Upper lobe of left lung (tissue), 6 donors: ENCODE results near the gene PAIP2. TPM values are rescaled to one million over a fixed set of nuclear protein-coding genes. Genes with fewer than 3 reads are reported as not detected.
A peak's percentile ranks its signal among the peaks of the same experiment; 100 is the strongest.

Experiments
- ATAC-seq, 2 donors: fragments of 200-7000 bp; cut with Tn5 transposase; one replicate each; pipeline ENCODE4 v1.9.1; 2022; ENCODE audit warnings: mild to moderate bottlenecking in 2 of 2, moderate library complexity in 2 of 2; ENCODE audit not compliant: low FRiP score in 2 of 2
- DNase-seq, 2 donors: peaks; one replicate each; pipeline ENCODE4 v3.0.0-alpha.2; 2019 to 2020
- H3K27ac ChIP-seq, 4 donors: fragments of 200-600 bp; sonication (generic); one replicate each; pipeline ENCODE4 v1.5.1; 2016 to 2019
- H3K27me3 ChIP-seq, 4 donors: fragments of 200-600 bp; sonication (generic); one replicate each; pipeline ENCODE4 v1.5.1; 2017 to 2019
- H3K36me3 ChIP-seq, 4 donors: fragments of 200-600 bp; sonication (generic); one replicate each; pipeline ENCODE4 v1.5.1; 2016 to 2019
- H3K4me1 ChIP-seq, 4 donors: fragments of 200-600 bp; sonication (generic); one replicate each; pipeline ENCODE4 v1.5.1; 2018 to 2019
- H3K4me3 ChIP-seq, 4 donors: fragments of 200-600 bp; sonication (generic); one replicate each; pipeline ENCODE4 v1.5.1; 2017 to 2019; ENCODE audit warnings: mild to moderate bottlenecking in 2 of 4, moderate library complexity in 1 of 4
- H3K9me3 ChIP-seq, 4 donors: fragments of 200-600 bp; sonication (generic); one replicate each; pipeline ENCODE4 v1.5.1; 2018 to 2019
- EP300 ChIP-seq, 4 donors: sonication (generic); formaldehyde crosslinking; IDR thresholded peaks; one replicate each; pipeline ENCODE4 v1.5.1; 2017; ENCODE audit warnings: antibody characterized with exemption in 4 of 4, control low read depth in 2 of 4
- POLR2A ChIP-seq, 4 donors: fragments of 450-650 bp; IDR thresholded peaks; one replicate each; pipeline ENCODE4 v1.5.1; 2016 to 2017; ENCODE audit warnings: antibody characterized with exemption in 4 of 4, mild to moderate bottlenecking in 2 of 4
- POLR2AphosphoS5 ChIP-seq, 2 donors: sonication (generic); formaldehyde crosslinking; IDR thresholded peaks; one replicate each; pipeline ENCODE4 v1.5.1; 2017; ENCODE audit warnings: antibody characterized with exemption in 2 of 2
- WGBS, 2 donors: methylation state at CpG; one replicate each; pipeline ENCODE4 v1.1.5; 2017 to 2018; 5-methylcytosine and 5-hydroxymethylcytosine counted together
- total RNA-seq, 6 donors: library from RNA; depleted of rRNA in 4 of 6; stranded (reverse); fragments of >200 nt in 4 of 6; gene quantifications; one replicate each; pipeline versions ENCODE4 v1.1.0 to v1.2.1, GENCODE V29; 2016 to 2021
- TF ChIP-seq, protein P1 (sequence below), 6 experiments: fragments of 450-650 bp in 4 of 6; fragments of 200-600 bp in 2 of 6; sonication (generic) in 2 of 6; IDR thresholded peaks; one replicate each; pipeline ENCODE4 v1.5.1; 2016 to 2019; ENCODE audit warnings: antibody characterized with exemption in 6 of 6
- donor health status: DM: no; HTN: no; CAD: no; lungs with moderate emphysema.
- donor health status: DM: no; HTN: yes; CAD: no; lungs with severe emphysema.

Gene PAIP2
- total RNA-seq, 6 donors from 2014 or later, result 36.7 to 103 (median 67.8) TPM

DNA sequence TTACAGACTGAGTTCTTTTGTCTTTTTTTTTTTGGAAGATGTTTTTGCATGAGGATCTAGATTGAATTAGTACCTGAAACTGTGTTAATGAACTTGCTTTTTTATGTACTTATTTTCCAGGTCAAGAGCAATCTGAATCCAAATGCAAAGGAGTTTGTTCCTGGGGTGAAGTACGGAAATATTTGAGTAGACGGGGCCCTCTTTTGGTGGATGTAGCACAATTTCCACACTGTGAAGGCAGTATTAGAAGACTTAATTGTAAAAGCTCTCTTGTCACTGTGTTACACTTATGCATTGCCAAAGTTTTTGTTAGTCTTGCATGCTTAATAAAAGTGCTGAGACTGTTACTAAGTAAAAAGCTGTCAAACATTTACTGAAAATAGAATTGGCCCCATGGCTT is 27.0 kb downstream of the PAIP2 start:
- ATAC-seq (no peak), DNase-seq (no peak)
- peaks cover 27 to 99% (median 62%) of the 10 kb centered on the region in 4 donors for H3K36me3 ChIP-seq
- H3K27ac ChIP-seq, result no peak overlapping the region
- H3K9me3 ChIP-seq, result no peaks in the 10 kb centered on the region
- H3K27me3 ChIP-seq, result no peaks in the 10 kb centered on the region
- 71 to 79% methylated on average over 2 of the region's 2 CpGs for WGBS, 2 donors
- no peaks in the 10 kb centered on the region for H3K4me1 ChIP-seq
- TF ChIP-seq EP300 (IDR thresholded peaks at IDR 0.05) (no peak), POLR2A (IDR thresholded peaks at IDR 0.05) (no peak), POLR2AphosphoS5 (IDR thresholded peaks at IDR 0.05) (no peak)
- TF ChIP-seq, protein P1, sequence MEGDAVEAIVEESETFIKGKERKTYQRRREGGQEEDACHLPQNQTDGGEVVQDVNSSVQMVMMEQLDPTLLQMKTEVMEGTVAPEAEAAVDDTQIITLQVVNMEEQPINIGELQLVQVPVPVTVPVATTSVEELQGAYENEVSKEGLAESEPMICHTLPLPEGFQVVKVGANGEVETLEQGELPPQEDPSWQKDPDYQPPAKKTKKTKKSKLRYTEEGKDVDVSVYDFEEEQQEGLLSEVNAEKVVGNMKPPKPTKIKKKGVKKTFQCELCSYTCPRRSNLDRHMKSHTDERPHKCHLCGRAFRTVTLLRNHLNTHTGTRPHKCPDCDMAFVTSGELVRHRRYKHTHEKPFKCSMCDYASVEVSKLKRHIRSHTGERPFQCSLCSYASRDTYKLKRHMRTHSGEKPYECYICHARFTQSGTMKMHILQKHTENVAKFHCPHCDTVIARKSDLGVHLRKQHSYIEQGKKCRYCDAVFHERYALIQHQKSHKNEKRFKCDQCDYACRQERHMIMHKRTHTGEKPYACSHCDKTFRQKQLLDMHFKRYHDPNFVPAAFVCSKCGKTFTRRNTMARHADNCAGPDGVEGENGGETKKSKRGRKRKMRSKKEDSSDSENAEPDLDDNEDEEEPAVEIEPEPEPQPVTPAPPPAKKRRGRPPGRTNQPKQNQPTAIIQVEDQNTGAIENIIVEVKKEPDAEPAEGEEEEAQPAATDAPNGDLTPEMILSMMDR (IDR thresholded peaks at IDR 0.05), result no peak
- no peak overlapping the region for H3K4me3 ChIP-seq

DNA sequence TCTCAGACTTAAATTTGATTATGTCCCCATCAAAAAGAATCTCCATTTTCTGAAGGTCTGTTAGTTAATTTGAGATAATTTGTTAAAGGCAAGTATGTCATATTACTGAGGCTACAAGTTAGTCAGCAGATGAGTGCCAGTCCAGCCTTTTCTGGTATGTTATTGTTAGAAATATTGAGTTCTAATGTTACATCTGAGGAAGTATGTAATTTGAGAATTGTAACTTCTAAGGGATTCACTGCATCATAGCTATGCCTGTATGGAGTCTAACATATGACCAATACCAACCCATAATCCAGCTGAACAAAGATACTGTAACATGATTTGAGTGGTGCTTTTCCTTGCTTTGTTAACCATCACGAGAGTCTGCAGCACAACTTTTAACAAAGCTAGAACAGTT is 27.5 kb downstream of the PAIP2 start:
- Histone ChIP-seq H3K36me3 (peaks cover 24 to 94% (median 61%) of the 10 kb centered on the region in 4 donors), H3K27ac (no peak overlapping the region), H3K27me3 (no peaks in the 10 kb centered on the region), H3K9me3 (no peaks in the 10 kb centered on the region), H3K4me3 (no peak overlapping the region), H3K4me1 (no peaks in the 10 kb centered on the region)
- DNase-seq, result no peak
- 91 to 97% methylated on average over 1 of the region's 1 CpG for WGBS, 2 donors
- TF ChIP-seq POLR2A (IDR thresholded peaks at IDR 0.05) (no peak), EP300 (IDR thresholded peaks at IDR 0.05) (no peak), POLR2AphosphoS5 (IDR thresholded peaks at IDR 0.05) (no peak)
- TF ChIP-seq, protein P1 (IDR thresholded peaks at IDR 0.05), result no peak
- ATAC-seq, result no peak

DNA sequence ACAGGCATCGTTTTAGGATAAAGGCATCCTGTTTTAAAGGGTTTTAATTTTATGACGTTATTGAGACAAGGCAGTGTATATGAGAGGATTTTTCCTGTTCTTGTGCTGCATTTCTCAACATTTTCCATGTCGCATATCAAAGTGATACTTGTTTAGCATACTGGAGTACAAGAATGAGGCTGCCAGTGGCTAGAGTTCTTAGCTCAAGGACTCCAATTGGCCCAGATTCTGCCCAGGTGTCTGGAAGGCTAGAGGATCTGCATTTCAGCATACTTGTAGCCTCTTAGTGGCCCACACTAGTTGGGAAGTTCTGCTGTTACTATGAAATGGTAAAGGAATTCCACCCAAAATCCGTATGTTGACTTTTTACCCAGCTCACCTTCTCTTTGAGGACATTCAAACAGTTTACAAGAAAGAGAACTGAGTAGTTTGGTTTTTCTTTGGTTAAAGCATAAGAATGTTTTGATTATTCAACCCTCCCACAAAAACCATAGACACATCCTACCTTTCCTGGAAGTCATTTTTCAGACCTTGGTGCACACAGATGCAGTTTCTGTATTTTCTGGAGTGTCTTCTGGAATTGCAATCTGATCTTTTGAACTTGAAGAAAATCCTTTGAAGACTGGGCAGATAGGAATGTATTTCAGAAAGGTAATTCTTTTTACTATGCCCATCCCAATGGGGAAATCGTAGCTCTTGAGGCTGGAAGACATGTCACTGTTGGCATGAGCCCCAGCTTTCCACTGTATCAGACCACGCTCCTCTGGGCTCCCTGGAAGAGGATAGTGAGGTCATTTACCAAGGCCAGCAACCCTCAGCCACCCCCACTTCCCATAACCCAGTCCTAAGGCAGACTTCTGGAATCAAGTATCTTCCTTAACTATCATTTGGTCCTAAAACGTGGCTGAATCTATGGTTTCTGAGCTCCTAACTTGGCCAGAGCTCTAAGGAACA is 30.1 kb downstream of the PAIP2 start:
- peak in 1 of 2 donors; percentile 43 for ATAC-seq
- Histone ChIP-seq H3K27ac (no peak overlapping the region), H3K9me3 (no peaks in the 10 kb centered on the region), H3K27me3 (no peaks in the 10 kb centered on the region), H3K4me1 (no peaks in the 10 kb centered on the region), H3K36me3 (peaks cover 3 to 68% (median 43%) of the 10 kb centered on the region in 4 donors), H3K4me3 (no peak overlapping the region)
- DNase-seq, result no peak
- WGBS, 2 donors, result 76 to 87% methylated on average over 7 of the region's 7 CpGs
- TF ChIP-seq POLR2A (IDR thresholded peaks at IDR 0.05) (no peak), POLR2AphosphoS5 (IDR thresholded peaks at IDR 0.05) (no peak)
- TF ChIP-seq, protein P1 (IDR thresholded peaks at IDR 0.05), result no peak

DNA sequence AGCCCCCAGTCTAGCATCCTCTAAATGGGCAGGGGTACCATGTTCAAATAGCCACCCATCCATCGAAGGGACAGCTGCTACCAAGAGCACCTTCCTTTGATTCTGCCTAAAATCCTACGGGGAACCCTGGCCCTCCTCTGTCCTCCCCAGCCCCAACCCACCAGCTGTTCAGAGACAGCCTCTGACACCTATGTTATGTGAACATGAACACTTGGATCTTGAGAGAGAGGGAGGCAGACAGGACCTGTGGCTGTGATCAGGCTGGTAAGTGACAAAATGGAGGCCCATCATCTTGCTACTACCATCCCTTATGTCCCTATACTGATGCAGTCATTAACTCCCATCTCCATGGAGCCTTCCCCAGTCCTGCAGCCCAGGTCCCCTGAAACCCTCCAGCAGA is 33.3 kb downstream of the PAIP2 start:
- peaks cover 0 to 36% (median 27%) of the 10 kb centered on the region in 4 donors for H3K36me3 ChIP-seq
- H3K9me3 ChIP-seq, result no peaks in the 10 kb centered on the region
- H3K27me3 ChIP-seq, result no peaks in the 10 kb centered on the region
- 92% methylated on average over 2 of the region's 2 CpGs for WGBS, 2 donors
- H3K27ac ChIP-seq, result no peak overlapping the region
- no peaks in the 10 kb centered on the region for H3K4me1 ChIP-seq
- no peak overlapping the region for H3K4me3 ChIP-seq
- TF ChIP-seq EP300 (IDR thresholded peaks at IDR 0.05), result no peak
- no peak for TF ChIP-seq POLR2A (IDR thresholded peaks at IDR 0.05)
- TF ChIP-seq, protein P1 (IDR thresholded peaks at IDR 0.05), result no peak
- no peak for TF ChIP-seq POLR2AphosphoS5 (IDR thresholded peaks at IDR 0.05)
- ATAC-seq (no peak), DNase-seq (no peak)
